AG10803 (cell line): ENCODE data around the gene CROCC2.

Source experiments
- DNase-seq: peaks from one replicate; pipeline ENCODE4 v3.0.0; 2010; ENCODE audit warnings: low read depth
- H3K4me3 ChIP-seq: 2 replicates; pipeline ENCODE4 v1.5.1; 2011; ENCODE audit warnings: mild to moderate bottlenecking, low read length, control low read depth
- TF ChIP-seq, protein P1 (sequence below): conservative IDR thresholded peaks from 2 replicates; pipeline ENCODE4 v1.5.1; 2011; ENCODE audit warnings: mild to moderate bottlenecking, low read length, control low read depth, inconsistent platforms

Gene CROCC2

DNA sequence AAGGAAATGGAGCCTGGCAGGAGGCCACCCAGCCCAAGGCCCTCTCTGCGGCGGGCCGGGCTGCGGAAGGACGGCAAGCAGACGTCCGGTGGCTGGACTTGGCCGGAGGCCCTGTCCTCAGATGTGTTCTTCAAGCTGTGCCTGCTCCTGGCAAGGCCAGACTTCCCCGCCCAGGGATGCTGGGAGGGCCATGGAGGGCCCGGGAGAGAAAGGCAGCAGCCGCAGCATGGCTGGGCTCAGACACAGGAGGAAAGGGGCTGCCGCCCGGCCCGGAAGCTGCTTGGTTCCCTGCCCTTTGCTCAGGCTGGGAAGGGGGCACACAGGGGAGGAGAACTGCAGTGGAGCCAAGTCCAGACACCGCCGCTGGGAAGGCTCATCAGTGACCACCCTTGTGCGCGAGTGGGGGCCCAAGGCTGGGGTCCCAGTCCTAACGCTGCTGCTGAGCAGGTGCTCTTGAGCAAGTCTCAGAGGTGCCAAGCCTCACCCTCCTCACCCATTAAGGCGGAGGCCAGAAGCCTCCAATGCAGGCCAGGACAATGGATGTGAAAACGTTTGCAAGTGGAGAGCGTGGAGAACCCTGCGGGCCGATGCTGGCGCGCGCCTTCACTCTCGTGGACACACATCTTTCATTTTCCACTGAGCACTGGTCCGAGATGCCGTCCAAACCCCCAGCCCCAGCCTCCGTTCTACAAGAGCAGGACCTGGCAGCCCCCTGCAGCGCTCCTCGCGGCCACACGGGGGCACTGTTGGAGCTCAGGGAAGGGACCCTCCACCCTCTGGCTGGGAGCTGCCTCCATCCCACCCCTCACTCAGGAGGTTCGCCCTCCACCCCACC, 7.9 kb downstream of the CROCC2 start:
- TF ChIP-seq, protein P1, sequence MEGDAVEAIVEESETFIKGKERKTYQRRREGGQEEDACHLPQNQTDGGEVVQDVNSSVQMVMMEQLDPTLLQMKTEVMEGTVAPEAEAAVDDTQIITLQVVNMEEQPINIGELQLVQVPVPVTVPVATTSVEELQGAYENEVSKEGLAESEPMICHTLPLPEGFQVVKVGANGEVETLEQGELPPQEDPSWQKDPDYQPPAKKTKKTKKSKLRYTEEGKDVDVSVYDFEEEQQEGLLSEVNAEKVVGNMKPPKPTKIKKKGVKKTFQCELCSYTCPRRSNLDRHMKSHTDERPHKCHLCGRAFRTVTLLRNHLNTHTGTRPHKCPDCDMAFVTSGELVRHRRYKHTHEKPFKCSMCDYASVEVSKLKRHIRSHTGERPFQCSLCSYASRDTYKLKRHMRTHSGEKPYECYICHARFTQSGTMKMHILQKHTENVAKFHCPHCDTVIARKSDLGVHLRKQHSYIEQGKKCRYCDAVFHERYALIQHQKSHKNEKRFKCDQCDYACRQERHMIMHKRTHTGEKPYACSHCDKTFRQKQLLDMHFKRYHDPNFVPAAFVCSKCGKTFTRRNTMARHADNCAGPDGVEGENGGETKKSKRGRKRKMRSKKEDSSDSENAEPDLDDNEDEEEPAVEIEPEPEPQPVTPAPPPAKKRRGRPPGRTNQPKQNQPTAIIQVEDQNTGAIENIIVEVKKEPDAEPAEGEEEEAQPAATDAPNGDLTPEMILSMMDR, result peak; percentile 80
- peak; percentile 75 for DNase-seq
- no peak overlapping the region for H3K4me3 ChIP-seq

DNA sequence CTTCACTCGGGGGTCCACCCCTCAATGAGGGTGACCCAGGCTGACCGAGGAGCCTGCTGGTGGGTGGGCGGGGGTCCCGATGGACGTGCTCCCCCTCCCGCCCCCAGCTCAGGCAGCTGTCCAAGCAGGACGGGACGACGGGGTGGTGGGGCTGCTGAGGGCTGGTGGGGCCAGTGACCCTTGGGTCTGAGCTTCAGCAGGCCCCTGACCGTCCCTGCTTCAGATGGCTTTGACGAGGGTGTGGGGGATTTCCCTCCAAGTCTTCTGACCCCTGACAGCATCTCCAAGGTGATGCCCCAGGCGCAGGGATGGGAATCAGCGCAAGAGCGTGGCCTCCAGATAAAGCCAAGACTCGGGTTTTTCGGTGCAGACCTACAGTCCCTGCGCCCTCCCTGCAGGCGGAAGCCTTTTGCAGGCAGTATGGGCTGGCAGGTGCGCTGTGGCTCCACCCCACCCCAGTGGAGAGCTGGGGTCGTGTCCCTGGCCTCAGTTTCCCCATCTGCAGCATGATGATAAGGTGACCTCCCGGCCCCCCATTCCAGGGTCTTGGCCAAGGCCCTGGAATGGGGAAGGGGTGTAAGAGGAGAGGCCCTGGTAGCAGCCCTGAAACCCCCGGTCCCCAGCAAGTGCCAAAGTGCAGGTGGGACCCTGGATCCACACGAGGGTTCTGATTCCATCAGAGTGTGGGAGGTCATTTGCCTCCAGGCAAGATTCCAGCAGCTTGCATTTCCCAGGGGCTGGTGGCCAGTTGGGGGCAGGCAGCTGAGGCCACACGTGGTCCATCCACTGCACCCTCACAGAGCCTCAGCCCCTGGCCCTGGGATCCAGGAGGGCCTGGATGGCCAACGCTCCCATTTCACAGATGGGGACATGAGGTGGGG, 8.7 kb downstream of the CROCC2 start:
- H3K4me3 ChIP-seq, result no peak overlapping the region

GRCh38 chr2:240915526-240916341, 9.6 kb downstream of the CROCC2 start:
- DNase-seq, result no peak
- TF ChIP-seq, protein P1, result no peak
- H3K4me3 ChIP-seq, result no peak overlapping the region

More for the DNA sequence above, 8.7 kb downstream of the CROCC2 start:
- DNase-seq, result no peak
- TF ChIP-seq, protein P1, result no peak

DNA sequence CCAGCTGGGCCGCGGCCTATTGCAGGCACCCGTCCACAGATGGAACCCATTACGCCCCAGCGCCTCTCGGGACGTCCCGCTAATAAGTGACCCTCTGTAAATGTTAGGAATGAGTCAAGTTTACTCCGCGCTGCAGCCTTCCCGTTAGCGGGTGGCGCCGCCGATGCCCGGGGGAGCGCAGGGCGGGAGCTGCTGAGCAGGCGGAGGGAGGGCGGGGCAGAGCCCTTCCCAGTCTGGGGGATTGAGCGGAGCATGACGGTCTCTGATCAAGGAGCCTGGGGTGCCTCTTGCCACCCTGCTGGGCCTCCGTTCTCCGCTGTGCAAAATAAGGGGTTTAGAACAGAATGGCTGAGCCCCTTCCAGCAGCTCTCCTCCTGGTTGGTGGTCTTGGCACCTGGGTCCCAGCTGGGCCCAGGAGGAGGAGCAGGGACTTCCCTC, 10.5 kb downstream of the CROCC2 start:
- TF ChIP-seq, protein P1, result no peak
- peak; percentile 88 for DNase-seq
- H3K4me3 ChIP-seq, result peak overlapping the region; percentile 23

DNA sequence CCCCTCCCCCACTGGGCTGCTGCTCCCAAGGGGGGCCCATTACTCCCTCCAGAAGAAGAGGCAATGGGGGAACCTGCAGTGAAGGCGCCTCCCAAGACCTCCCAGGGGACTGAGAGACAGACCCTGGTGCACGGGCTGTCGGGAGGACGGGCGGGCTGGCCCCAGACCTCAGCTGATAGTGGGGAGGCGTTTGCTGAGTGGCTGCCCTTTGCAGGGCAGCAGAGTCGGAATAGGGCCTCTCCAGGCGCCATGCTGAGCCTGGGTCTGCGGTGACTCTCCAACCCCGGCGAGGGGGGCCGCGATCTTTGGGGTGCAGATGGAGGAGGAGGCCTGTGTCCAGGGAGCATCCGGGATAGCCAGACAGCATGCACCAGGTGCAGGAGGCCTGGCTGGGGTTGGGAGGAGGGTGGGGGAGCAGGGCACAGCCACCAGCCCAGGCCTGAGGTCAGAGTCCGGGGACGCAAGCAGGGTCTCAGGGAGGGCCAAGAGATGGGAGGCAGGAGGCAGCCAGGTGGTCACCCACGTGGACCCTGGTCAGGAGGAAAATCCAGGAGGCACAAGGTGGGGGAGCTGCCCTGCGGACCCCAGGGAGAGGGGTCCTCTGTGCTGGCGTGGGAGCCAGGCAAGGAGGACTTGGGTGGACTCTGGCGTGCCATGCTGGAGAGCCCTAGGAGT, 11.0 kb downstream of the CROCC2 start:
- peak overlapping the region; percentile 23 for H3K4me3 ChIP-seq
- TF ChIP-seq, protein P1, result no peak
- no peak for DNase-seq

DNA sequence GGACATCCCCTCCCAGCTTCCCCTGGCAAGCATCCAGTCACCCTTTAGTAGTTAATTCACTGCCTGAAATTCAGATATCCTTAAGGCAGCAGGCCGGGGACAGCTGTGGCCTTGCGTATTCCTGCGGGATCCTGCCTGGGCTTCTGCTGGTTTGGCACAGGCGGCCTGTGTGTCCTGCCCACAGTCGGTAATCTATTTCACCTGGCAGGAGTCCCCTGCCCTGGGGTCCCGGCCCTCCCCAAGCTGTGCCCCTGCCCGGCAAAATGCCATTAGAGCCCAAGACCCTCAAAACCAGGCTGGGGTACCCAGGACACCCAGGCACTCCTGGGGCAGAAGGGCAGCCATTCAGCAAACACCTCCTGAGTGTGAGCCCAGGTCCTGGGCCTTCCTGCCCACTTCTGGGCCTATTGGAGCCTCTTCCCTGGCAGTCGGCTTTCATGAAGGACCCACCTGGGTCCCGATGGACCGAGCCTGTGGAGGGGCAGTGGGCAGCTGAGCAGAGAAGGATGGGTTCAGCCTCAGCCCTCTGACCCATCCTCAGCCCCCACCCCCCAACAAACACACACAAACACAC, 11.6 kb downstream of the CROCC2 start:
- DNase-seq, result no peak
- H3K4me3 ChIP-seq, result no peak overlapping the region
- TF ChIP-seq, protein P1, result no peak
